DND-41 (cell line): ENCODE results near the gene MMP17.

Experiments
- ATAC-seq: fragments of 200-7000 bp; cut with Tn5 transposase; 3 replicates; pipeline ENCODE4 v1.9.1; 2021; ENCODE audit warnings: low read depth; ENCODE audit not compliant: insufficient read depth
- DNase-seq: peaks from one replicate; pipeline ENCODE4 v3.0.0-alpha.2; 2020
- H2AFZ ChIP-seq: 2 replicates; pipeline ENCODE4 v1.6.0; 2012; ENCODE audit warnings: low read depth, low read length
- H3K27ac ChIP-seq: 2 replicates; pipeline ENCODE4 v1.5.1; 2012; ENCODE audit warnings: low read length, inconsistent platforms
- H3K27me3 ChIP-seq: fragments of 200-600 bp; sonication (generic); 2 replicates; pipeline ENCODE4 v1.6.0; 2012; ENCODE audit warnings: low read length, mild to moderate bottlenecking, inconsistent platforms; ENCODE audit not compliant: insufficient read depth, poor library complexity
- H3K36me3 ChIP-seq: 2 replicates; pipeline ENCODE4 v1.5.1; 2012; ENCODE audit warnings: low read length, inconsistent platforms; ENCODE audit not compliant: insufficient read depth
- H3K4me1 ChIP-seq: 2 replicates; pipeline ENCODE4 v1.5.1; 2012; ENCODE audit warnings: mild to moderate bottlenecking, low read length; ENCODE audit not compliant: insufficient read depth
- H3K4me2 ChIP-seq: 2 replicates; pipeline ENCODE4 v1.6.0; 2012; ENCODE audit warnings: mild to moderate bottlenecking, moderate library complexity, low read length, inconsistent platforms; ENCODE audit not compliant: insufficient read depth
- H3K4me3 ChIP-seq, 2 experiments: fragments of 200-600 bp in 1 of 2; shearing (Covaris generic) in 1 of 2; 2 replicates each; pipeline ENCODE4 v1.5.1; 2012 to 2016; ENCODE audit warnings: inconsistent platforms in 2 of 2, low read length in 2 of 2, mild to moderate bottlenecking in 2 of 2, low read depth in 1 of 2, moderate library complexity in 1 of 2
- H3K79me2 ChIP-seq: 2 replicates; pipeline ENCODE4 v1.6.0; 2012; ENCODE audit warnings: low read length, inconsistent platforms; ENCODE audit not compliant: insufficient read depth
- H3K9ac ChIP-seq: 2 replicates; pipeline ENCODE4 v1.6.0; 2012; ENCODE audit warnings: low read depth, mild to moderate bottlenecking, inconsistent platforms, low read length, moderate library complexity
- H3K9me3 ChIP-seq: 2 replicates; pipeline ENCODE4 v1.5.1; 2012; ENCODE audit warnings: low read length, moderate library complexity, mild to moderate bottlenecking, inconsistent platforms; ENCODE audit not compliant: insufficient read depth, severe bottlenecking
- H4K20me1 ChIP-seq: 2 replicates; pipeline ENCODE4 v1.6.0; 2012; ENCODE audit warnings: low read length; ENCODE audit not compliant: insufficient read depth
- CTCF ChIP-seq: IDR thresholded peaks from 2 replicates; pipeline ENCODE4 v1.5.1; 2012; ENCODE audit warnings: borderline replicate concordance, low read length, moderate library complexity, mild to moderate bottlenecking; ENCODE audit not compliant: poor library complexity, severe bottlenecking; ENCODE audit errors: extremely low read depth
- EZH2 ChIP-seq: IDR thresholded peaks from 3 replicates; pipeline ENCODE4 v1.6.1; 2012; ENCODE audit warnings: borderline replicate concordance, low read depth, mild to moderate bottlenecking, moderate library complexity, low read length, inconsistent platforms; ENCODE audit not compliant: severe bottlenecking

The MMP17 gene

GRCh38 chr12:131896811-131897270 is 68.6 kb downstream of the MMP17 start:
- Histone ChIP-seq H3K9me3 (no peaks in the 10 kb centered on the region), H3K4me1 (peaks cover 34% of the 10 kb centered on the region), H3K36me3 (peaks cover 43% of the 10 kb centered on the region), H3K79me2 (peaks cover 65% of the 10 kb centered on the region), H3K4me3 (peak overlapping the region; percentile 56 to 67; a peak in 2 of 4 replicates), H3K27ac (peak overlapping the region; percentile 75), H3K27me3 (no peaks in the 10 kb centered on the region), H2AFZ (no peak overlapping the region), H3K9ac (peak overlapping the region; percentile 68), H4K20me1 (peaks cover 45% of the 10 kb centered on the region), H3K4me2 (peak overlapping the region; percentile 87)
- DNase-seq (peak; percentile 86), ATAC-seq (peak; percentile 72)
- no peak for TF ChIP-seq EZH2
- TF ChIP-seq CTCF = peak; percentile 5

- H3K4me3 ChIP-seq = peak overlapping the region in 1 of 2 experiments; percentile 13; a peak in 1 of 4 replicates
- H3K79me2 ChIP-seq = peaks cover 70% of the 10 kb centered on the region
- DNase-seq = no peak
- peaks cover 34% of the 10 kb centered on the region for H3K4me1 ChIP-seq
- peak overlapping the region; percentile 68; the same call in 1 of the 2 replicates for H3K9ac ChIP-seq
- H3K9me3 ChIP-seq = no peaks in the 10 kb centered on the region
- no peak overlapping the region for H2AFZ ChIP-seq
- no peaks in the 10 kb centered on the region for H3K27me3 ChIP-seq
- peak overlapping the region; percentile 87; the same call in 1 of the 2 replicates for H3K4me2 ChIP-seq
- H3K27ac ChIP-seq = peak overlapping the region; percentile 60
- peaks cover 45% of the 10 kb centered on the region for H3K36me3 ChIP-seq
- peaks cover 49% of the 10 kb centered on the region for H4K20me1 ChIP-seq
- no peak for TF ChIP-seq EZH2
- TF ChIP-seq CTCF = no peak
- no peak for ATAC-seq
Measured at GRCh38 chr12:131897276-131897675, 69.1 kb downstream of the MMP17 start.

GRCh38 chr12:131897875-131898274 is 69.7 kb downstream of the MMP17 start:
- no peak for DNase-seq
- peak overlapping the region; percentile 60 for H3K27ac ChIP-seq
- no peak overlapping the region for H3K4me3 ChIP-seq
- peaks cover 34% of the 10 kb centered on the region for H3K4me1 ChIP-seq
- H3K36me3 ChIP-seq = peaks cover 45% of the 10 kb centered on the region
- H3K79me2 ChIP-seq = peaks cover 76% of the 10 kb centered on the region
- no peaks in the 10 kb centered on the region for H3K9me3 ChIP-seq
- H3K4me2 ChIP-seq = 0 out of 2 replicates have a peak overlapping the region, but pooled peaks have one; percentile 87
- TF ChIP-seq CTCF = no peak
- no peak for TF ChIP-seq EZH2
- no peak for ATAC-seq
- H4K20me1 ChIP-seq = peaks cover 55% of the 10 kb centered on the region
- H3K9ac ChIP-seq = no peak overlapping the region
- H2AFZ ChIP-seq = no peak overlapping the region
- no peaks in the 10 kb centered on the region for H3K27me3 ChIP-seq
